ENCODE measurements around the gene EDRF1. TPM values are rescaled to one million over a fixed set of nuclear protein-coding genes. Genes with fewer than 3 reads are reported as not detected.

Gene EDRF1
- total and polyA plus RNA-seq, 2 of the 8 experiments (the other 6 are each of a cell fraction or from before 2014, with no cell fraction given) = 19.9 to 37.8 TPM

DNA sequence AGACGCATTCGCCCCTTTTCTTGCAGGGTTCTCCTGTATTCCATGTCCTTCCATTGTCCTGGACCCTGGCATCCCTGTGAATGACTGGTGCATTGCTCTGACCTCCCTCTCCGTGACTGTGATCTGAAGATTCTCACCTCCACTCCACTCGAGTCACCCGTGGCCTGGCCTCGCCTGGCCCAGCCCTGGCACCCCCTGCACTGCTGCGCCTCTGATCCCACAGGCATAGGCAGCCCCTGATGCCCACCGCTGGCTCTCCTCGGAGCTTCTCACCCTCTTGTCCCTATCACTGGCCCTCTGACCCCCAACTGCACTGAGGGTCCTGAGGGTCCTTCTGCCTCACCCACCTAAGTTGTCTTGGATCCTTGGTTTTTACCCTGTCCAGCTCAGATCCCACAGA lies 58.3 kb downstream of the EDRF1 start:
- DNase-seq (ENCODE audit: low read depth in 1 of 2, low spot score in 2 of 2) (no peak), FAIRE-seq (no peak)
- Histone ChIP-seq H3K23ac (ENCODE audit: insufficient read length) (no peak overlapping the region), H3K27me3 (replicated peaks in 1 of 4; ENCODE audit: control insufficient read depth in 3 of 4, extremely low read depth in 1 of 4, insufficient read depth in 3 of 4, low read length in 3 of 4) (no peaks in the 10 kb centered on the region), H4K5ac (ENCODE audit: insufficient read length, low read depth, low read length) (no peak overlapping the region), H3K4me2 (ENCODE audit: insufficient read depth in 1 of 2, low read depth in 2 of 2, low read length in 2 of 2) (no peak overlapping the region), H3K56ac (replicated peaks; ENCODE audit: insufficient read length, low read depth, low read length) (no peak overlapping the region), H3K79me1 (ENCODE audit: low read depth, low read length) (no peaks in the 10 kb centered on the region), H3K36me3 (ENCODE audit: control insufficient read depth in 2 of 4, insufficient read depth in 4 of 4, low read length in 3 of 4) (no peaks in the 10 kb centered on the region), H3K23me2 (ENCODE audit: low read depth, low read length) (no peaks in the 10 kb centered on the region), H3K18ac (ENCODE audit: extremely low read depth, low read length) (no peak overlapping the region), H3K4ac (replicated peaks; ENCODE audit: insufficient read length, low read depth, low read length) (no peak overlapping the region), H2BK20ac (ENCODE audit: low read length) (no peak overlapping the region), H3K4me3 (ENCODE audit: extremely low read depth in 1 of 4, insufficient read depth in 2 of 4, low read depth in 3 of 4, low read length in 4 of 4) (no peak overlapping the region), H2BK12ac (ENCODE audit: low read depth, low read length) (no peak overlapping the region), H2BK5ac (ENCODE audit: low read depth, low read length) (no peak overlapping the region; the same call in 1 of the 2 replicates), H2AFZ (ENCODE audit: low read length) (no peak overlapping the region), H4K8ac (ENCODE audit: extremely low read depth, insufficient read depth, low read length) (no peak overlapping the region), H3K9ac (replicated peaks in 1 of 4; ENCODE audit: extremely low read depth in 1 of 4, low read depth in 3 of 4, low read length in 3 of 4) (no peak overlapping the region), H3K27ac (ENCODE audit: low read depth, low read length) (no peak overlapping the region), H4K91ac (replicated peaks; ENCODE audit: insufficient read length, low read length) (no peak overlapping the region), H2AK5ac (ENCODE audit: low read depth, low read length) (no peak overlapping the region), H2BK120ac (replicated peaks; ENCODE audit: low read depth, low read length) (no peak overlapping the region), H3K4me1 (replicated peaks in 1 of 4; ENCODE audit: control insufficient read depth in 3 of 4, insufficient read depth in 4 of 4, low read length in 3 of 4) (no peaks in the 10 kb centered on the region), H3K79me2 (ENCODE audit: control insufficient read depth in 1 of 2, insufficient read depth in 2 of 2, low read length in 2 of 2) (no peaks in the 10 kb centered on the region), H3K9me3 (ENCODE audit: insufficient read depth in 2 of 2, low read depth in 1 of 2, low read length in 1 of 2) (no peaks in the 10 kb centered on the region), H2BK15ac (ENCODE audit: low read length) (no peak overlapping the region), H4K20me1 (replicated peaks in 1 of 2; ENCODE audit: control insufficient read depth in 1 of 2, insufficient read depth in 2 of 2, low read length in 2 of 2) (no peaks in the 10 kb centered on the region), H3K14ac (ENCODE audit: insufficient read length) (no peak overlapping the region)
- 87% methylated on average over 9 of the region's 9 CpGs; no CpG with 5 or more reads in 1 of the 2 experiments for WGBS, 2 experiments (ENCODE audit: extremely low coverage in 1 of 2, insufficient coverage in 1 of 2, insufficient read length in 1 of 2, insufficient replicate concordance in 2 of 2, low coverage in 1 of 2, low lambda C conversion rate in 2 of 2, missing lambda C conversion rate in 1 of 2)
- ChIA-PET POLR2A (ENCODE audit: partially characterized antibody) (no interaction called here), CTCF (ENCODE audit: partially characterized antibody) (no interaction called here)
- TF ChIP-seq JUND (IDR thresholded peaks at IDR 0.05; ENCODE audit: low read length) (no peak), RFX5 (IDR thresholded peaks at IDR 0.05; ENCODE audit: borderline replicate concordance, low read depth, low read length) (no peak), SRF (IDR thresholded peaks at IDR 0.05; ENCODE audit: low read depth, low read length) (no peak), HDAC2 (IDR thresholded peaks at IDR 0.05; ENCODE audit: borderline replicate concordance in 1 of 2, low read depth in 2 of 2, low read length in 2 of 2) (no peak), EGR1 (IDR thresholded peaks at IDR 0.05; ENCODE audit: borderline replicate concordance, low read depth, low read length) (no peak), KDM5A (IDR thresholded peaks at IDR 0.05; ENCODE audit: low read length) (no peak), CEBPB (IDR thresholded peaks at IDR 0.05; ENCODE audit: low read depth, low read length) (no peak)
